Body of pancreas (tissue), 4 donors: Measurements from ENCODE around the gene ACRBP. TPM values are rescaled to one million over a fixed set of nuclear protein-coding genes. Genes with fewer than 3 reads are reported as not detected.

Experiments used
- ATAC-seq: fragments of 150-250 bp; one replicate; pipeline ENCODE4 v1.9.1; 2016
- DNase-seq, 4 donors: peaks; one replicate each; pipeline ENCODE4 v3.0.0-alpha.2; 2019
- H3K27ac ChIP-seq, 4 donors: fragments of 200-600 bp; sonication (generic); 1 replicate in 3 of 4; 2 replicates in 1 of 4; pipeline versions ENCODE4 v1.5.1 to v1.6.1; 2016 to 2019; ENCODE audit warnings: mild to moderate bottlenecking in 1 of 4, mixed read lengths in 1 of 4, moderate library complexity in 1 of 4
- H3K27me3 ChIP-seq, 2 donors: fragments of 200-600 bp; sonication (generic); one replicate each; pipeline ENCODE4 v1.6.0; 2016; ENCODE audit warnings: mild to moderate bottlenecking in 1 of 2
- H3K36me3 ChIP-seq, 2 donors: fragments of 200-600 bp; sonication (generic); replicated peaks in 1 of 2; 2 replicates each; pipeline ENCODE4 v1.5.1; 2016; ENCODE audit warnings: low read depth in 2 of 2; ENCODE audit not compliant: insufficient read depth in 1 of 2
- H3K4me1 ChIP-seq: fragments of 200-600 bp; sonication (generic); one replicate; pipeline ENCODE4 v1.6.0; 2016
- H3K4me3 ChIP-seq, 2 donors: fragments of 200-600 bp; sonication (generic); 1 replicate in 1 of 2; 2 replicates in 1 of 2; pipeline ENCODE4 v1.5.1; 2016 to 2019
- H3K9me3 ChIP-seq, 3 donors: fragments of 200-600 bp; sonication (generic); 1 replicate in 2 of 3; 2 replicates in 1 of 3; pipeline ENCODE4 v1.5.1; 2016
- POLR2A ChIP-seq, 3 donors: fragments of 450-650 bp; IDR thresholded peaks; one replicate each; pipeline ENCODE4 v1.6.1; 2016; ENCODE audit warnings: antibody characterized with exemption in 3 of 3, mild to moderate bottlenecking in 2 of 3
- WGBS, 2 donors: methylation state at CpG; one replicate each; pipeline ENCODE4 v1.1.5; 2017; 5-methylcytosine and 5-hydroxymethylcytosine counted together
- intact Hi-C: fragments of 100-400 bp; cut with DNase I; formaldehyde crosslinking; loops from one replicate; pipeline ENCODE4 v1.15.1; 2023
- total RNA-seq, 2 donors: library from RNA; depleted of rRNA; stranded (reverse); fragments of >200 nt; gene quantifications; one replicate each; pipeline ENCODE4 v1.1.0, GENCODE V29; 2016
- TF ChIP-seq, protein P1 (sequence below), 7 experiments: fragments of 450-650 bp in 4 of 7; fragments of 200-600 bp in 3 of 7; sonication (generic) in 3 of 7; IDR thresholded peaks; one replicate each; pipeline ENCODE4 v1.5.1; 2016 to 2019; ENCODE audit warnings: antibody characterized with exemption in 7 of 7

Gene ACRBP
- total RNA-seq, 2 donors from 2014 or later, result 0.78 to 5.9 TPM

DNA sequence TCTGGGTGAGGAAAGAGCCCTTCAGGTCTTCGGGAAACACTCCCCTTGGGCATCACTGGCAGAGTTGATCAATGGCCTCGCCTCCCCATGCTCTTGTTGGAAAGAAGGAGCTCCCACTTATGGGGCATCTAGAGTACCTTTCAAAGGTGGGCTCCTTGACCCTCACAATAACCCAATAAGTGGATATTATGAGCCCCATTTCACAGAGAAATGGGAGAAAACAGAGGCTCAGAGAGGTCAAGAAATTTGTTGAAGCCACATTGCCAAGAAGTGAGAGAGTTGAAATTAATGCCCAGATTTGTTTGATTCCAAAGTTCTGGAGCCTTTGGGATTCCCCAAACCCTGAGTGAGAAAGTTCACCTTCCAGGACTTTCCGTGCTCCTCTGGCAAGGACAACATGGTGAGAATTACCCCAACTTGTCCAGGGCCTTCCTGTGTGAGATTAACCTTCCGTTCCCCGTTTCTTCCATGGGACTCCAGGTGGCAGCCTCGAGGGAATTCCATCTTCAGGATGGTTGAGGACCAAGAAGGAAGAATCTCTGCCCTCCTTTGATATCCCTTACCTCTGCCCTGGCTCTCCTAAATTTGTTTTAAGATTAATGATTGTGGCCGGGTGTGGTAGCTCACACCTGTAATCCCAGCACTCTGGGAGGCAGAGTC, 32.6 kb downstream of the ACRBP start:
- TF ChIP-seq POLR2A (IDR thresholded peaks at IDR 0.05), result no peak
- TF ChIP-seq, protein P1, sequence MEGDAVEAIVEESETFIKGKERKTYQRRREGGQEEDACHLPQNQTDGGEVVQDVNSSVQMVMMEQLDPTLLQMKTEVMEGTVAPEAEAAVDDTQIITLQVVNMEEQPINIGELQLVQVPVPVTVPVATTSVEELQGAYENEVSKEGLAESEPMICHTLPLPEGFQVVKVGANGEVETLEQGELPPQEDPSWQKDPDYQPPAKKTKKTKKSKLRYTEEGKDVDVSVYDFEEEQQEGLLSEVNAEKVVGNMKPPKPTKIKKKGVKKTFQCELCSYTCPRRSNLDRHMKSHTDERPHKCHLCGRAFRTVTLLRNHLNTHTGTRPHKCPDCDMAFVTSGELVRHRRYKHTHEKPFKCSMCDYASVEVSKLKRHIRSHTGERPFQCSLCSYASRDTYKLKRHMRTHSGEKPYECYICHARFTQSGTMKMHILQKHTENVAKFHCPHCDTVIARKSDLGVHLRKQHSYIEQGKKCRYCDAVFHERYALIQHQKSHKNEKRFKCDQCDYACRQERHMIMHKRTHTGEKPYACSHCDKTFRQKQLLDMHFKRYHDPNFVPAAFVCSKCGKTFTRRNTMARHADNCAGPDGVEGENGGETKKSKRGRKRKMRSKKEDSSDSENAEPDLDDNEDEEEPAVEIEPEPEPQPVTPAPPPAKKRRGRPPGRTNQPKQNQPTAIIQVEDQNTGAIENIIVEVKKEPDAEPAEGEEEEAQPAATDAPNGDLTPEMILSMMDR (IDR thresholded peaks at IDR 0.05), result peak in 1 of 7 experiments; percentile 11
- intact Hi-C loops, result loop anchor here (10.0 kb wide), 1 partner anchor 50 kb away; the partner anchor contains the start of gene ING4
- peaks cover 29% of the 10 kb centered on the region for H3K4me1 ChIP-seq
- H3K9me3 ChIP-seq, result no peaks in the 10 kb centered on the region
- ATAC-seq (no peak), DNase-seq (no peak)
- WGBS, 2 donors, result 29 to 40% methylated on average over 5 to 7 of the region's 7 CpGs
- H3K27ac ChIP-seq, result peak overlapping the region; percentile 85 to 92 (median 90)
- no peaks in the 10 kb centered on the region for H3K36me3 ChIP-seq
- no peaks in the 10 kb centered on the region for H3K27me3 ChIP-seq
- no peak overlapping the region for H3K4me3 ChIP-seq

DNA sequence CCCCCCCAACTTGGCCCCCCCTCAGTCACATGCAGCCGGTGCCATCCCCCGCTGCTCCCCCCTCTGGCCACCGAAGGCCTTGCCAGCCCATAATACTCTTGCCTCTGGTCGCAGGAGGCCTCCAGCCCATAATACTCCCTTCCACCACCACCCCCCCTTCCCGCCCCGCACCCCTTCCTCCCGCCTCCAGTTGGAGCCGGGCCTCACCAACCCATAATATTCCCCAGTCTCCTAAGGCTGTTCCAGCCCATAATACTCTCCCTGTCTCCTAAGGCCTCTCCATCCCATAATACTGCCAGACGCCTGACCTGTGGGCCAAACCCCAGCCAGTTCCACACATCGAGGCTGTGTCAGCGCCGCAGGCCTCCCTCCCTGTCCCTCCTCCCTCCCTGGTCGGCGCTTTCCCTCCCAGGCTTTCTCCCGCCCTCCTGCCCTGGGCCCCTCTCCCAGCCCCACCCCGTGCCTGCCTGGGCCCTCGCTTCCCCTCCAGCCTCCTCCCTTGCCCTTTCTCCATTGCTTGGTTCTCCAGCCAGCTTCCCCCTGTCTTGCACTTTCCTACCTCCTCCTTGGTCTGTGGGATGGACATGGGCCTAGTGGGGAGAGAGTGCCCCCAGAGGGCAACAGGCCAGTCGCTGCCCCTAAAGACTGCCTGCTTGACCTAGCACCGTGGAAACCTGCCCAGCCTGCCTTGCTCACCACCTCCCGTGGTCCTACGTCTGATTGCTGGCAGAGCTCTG, 33.3 kb downstream of the ACRBP start:
- H3K4me3 ChIP-seq, result no peak overlapping the region
- peak overlapping the region; percentile 85 to 92 (median 90) for H3K27ac ChIP-seq
- H3K4me1 ChIP-seq, result peaks cover 29% of the 10 kb centered on the region
- TF ChIP-seq POLR2A (IDR thresholded peaks at IDR 0.05), result peak in 2 of 3 donors; percentile 55 to 61
- TF ChIP-seq, protein P1 (IDR thresholded peaks at IDR 0.05), result peak in 2 of 7 experiments; percentile 11 to 15
- peak; percentile 87 to 95 (median 92) for DNase-seq
- no peaks in the 10 kb centered on the region for H3K27me3 ChIP-seq
- no peaks in the 10 kb centered on the region for H3K9me3 ChIP-seq
- WGBS, 2 donors, result 4 to 6% methylated on average over 15 to 20 of the region's 21 CpGs
- intact Hi-C loops, result loop anchor here (10.0 kb wide), 1 partner anchor 51 kb away; the partner anchor contains the start of gene ING4
- ATAC-seq, result peak; percentile 87
- no peaks in the 10 kb centered on the region for H3K36me3 ChIP-seq

DNA sequence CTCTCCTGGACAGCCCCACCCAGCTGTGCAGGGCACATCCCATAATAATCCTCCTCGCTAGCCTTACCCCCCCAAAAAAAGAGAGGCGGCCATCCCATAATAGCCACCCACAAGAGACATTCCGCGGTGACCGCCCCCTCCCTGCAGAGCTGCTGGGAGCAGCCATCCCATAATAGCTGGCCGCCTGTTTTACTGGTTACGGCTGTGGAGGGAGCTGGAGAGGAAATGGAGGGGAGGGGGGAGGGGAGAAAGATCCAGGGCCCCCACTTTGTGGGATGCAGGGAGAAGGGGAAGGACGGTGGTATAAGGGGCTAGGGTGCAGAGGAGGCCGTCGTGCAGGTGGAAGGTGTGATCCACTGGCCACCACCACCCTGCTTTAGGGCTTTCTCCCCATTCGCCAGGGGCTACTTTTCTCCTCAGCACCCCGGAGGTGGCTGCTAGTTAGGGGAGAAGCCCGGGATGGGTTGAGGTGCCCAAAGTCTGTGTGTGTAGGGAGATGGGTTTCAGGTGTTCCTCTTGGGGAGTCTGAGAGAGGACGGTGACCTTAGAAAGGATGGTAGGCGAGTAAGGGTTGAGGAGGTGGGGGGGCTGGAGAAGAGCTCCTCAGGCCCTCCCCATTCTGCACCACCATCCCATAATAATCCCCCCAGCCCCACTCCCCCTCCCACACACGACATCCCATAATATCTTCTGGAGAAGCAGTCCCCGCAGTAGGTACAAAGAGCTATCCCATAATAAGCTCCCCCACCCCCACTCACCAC, 34.0 kb downstream of the ACRBP start:
- intact Hi-C loops, result loop anchor here (10.0 kb wide), 1 partner anchor 52 kb away; the partner anchor contains the start of gene ING4

DNA sequence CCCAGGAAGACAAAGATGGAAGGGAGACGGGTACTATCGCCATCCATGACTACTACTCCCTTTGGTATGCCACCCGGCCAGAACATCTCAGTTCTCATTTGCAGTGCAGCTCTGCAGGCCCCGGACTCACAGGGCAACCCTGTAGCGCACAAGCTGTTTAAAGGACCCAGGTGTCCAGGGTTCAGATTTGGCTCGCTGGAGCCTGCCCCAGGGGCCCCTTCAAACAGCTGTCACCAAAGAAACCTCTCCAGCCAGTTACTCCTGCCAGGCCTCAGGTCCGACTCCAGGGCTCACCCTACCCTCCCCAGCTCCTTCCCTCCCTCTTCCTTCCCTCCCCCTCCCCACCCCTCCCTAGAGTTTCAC, 34.6 kb downstream of the ACRBP start:
- H3K4me3 ChIP-seq, result no peak overlapping the region
- ATAC-seq, result no peak
- WGBS, 2 donors, result 43 to 48% methylated on average over 7 of the region's 7 CpGs
- H3K27ac ChIP-seq, result peak overlapping the region; percentile 85 to 92 (median 90)
- no peaks in the 10 kb centered on the region for H3K27me3 ChIP-seq
- TF ChIP-seq POLR2A (IDR thresholded peaks at IDR 0.05), result no peak
- TF ChIP-seq, protein P1 (IDR thresholded peaks at IDR 0.05), result no peak
- no peak for DNase-seq
- peaks cover 29% of the 10 kb centered on the region for H3K4me1 ChIP-seq
- intact Hi-C loops, result loop anchor here (10.0 kb wide), 1 partner anchor 52 kb away; the partner anchor contains the start of gene ING4
- no peaks in the 10 kb centered on the region for H3K36me3 ChIP-seq
- H3K9me3 ChIP-seq, result no peaks in the 10 kb centered on the region

More for the DNA sequence above, 34.0 kb downstream of the ACRBP start:
- Histone ChIP-seq H3K27ac (peak overlapping the region; percentile 85 to 92 (median 90)), H3K9me3 (no peaks in the 10 kb centered on the region), H3K36me3 (no peaks in the 10 kb centered on the region), H3K4me3 (no peak overlapping the region), H3K27me3 (no peaks in the 10 kb centered on the region), H3K4me1 (peaks cover 29% of the 10 kb centered on the region)
- ATAC-seq (peak; percentile 15), DNase-seq (peak; percentile 58 to 74 (median 72))
- WGBS, 2 donors, result 2 to 8% methylated on average over 8 to 16 of the region's 17 CpGs
- TF ChIP-seq, protein P1 (IDR thresholded peaks at IDR 0.05), result no peak
- TF ChIP-seq POLR2A (IDR thresholded peaks at IDR 0.05), result peak in 1 of 3 donors; percentile 6
